Transverse colon (tissue), 3 donors: Measurements from ENCODE around the gene DDI2.

ENCODE experiments used
- CTCF ChIP-seq, 5 experiments: fragments of 200-600 bp in 3 of 5; fragments of 450-650 bp in 2 of 5; sonication (generic) in 3 of 5; IDR thresholded peaks; 1 replicate in 2 of 5; 2 replicates in 3 of 5; pipeline ENCODE4 v1.5.1; 2016 to 2017; ENCODE audit warnings: antibody characterized with exemption in 5 of 5, inconsistent platforms in 3 of 5, mild to moderate bottlenecking in 2 of 5, moderate library complexity in 1 of 5
- EP300 ChIP-seq: sonication (generic); formaldehyde crosslinking; IDR thresholded peaks from one replicate; pipeline ENCODE4 v1.6.1; 2017; ENCODE audit warnings: antibody characterized with exemption, low read depth
- POLR2A ChIP-seq: fragments of 450-650 bp; IDR thresholded peaks from one replicate; pipeline ENCODE4 v1.6.1; 2016; ENCODE audit warnings: antibody characterized with exemption, mild to moderate bottlenecking, moderate library complexity

GRCh38 chr1:15637826-15638225 lies 20.6 kb downstream of the DDI2 start:
- no peak for TF ChIP-seq POLR2A
- TF ChIP-seq CTCF (IDR thresholded peaks at IDR 0.05): no peak
- no peak for TF ChIP-seq EP300
